Stimulated activated CD4-positive, alpha-beta T cell treated with anti-CD3 and anti-CD28 coated beads, Interleukin-4, amount 100 ng/mL, for 24 hours (primary cell): ENCODE measurements around the gene SRC.
"Not testable (repeated sequence)": the region's sequence is repeated elsewhere in the genome, so short reads cannot be mapped to it uniquely, and the experiment has no call there.

Experiments used
- DNase-seq: peaks from one replicate; pipeline ENCODE4 v3.0.0-alpha.2; 2020

Gene SRC

DNA sequence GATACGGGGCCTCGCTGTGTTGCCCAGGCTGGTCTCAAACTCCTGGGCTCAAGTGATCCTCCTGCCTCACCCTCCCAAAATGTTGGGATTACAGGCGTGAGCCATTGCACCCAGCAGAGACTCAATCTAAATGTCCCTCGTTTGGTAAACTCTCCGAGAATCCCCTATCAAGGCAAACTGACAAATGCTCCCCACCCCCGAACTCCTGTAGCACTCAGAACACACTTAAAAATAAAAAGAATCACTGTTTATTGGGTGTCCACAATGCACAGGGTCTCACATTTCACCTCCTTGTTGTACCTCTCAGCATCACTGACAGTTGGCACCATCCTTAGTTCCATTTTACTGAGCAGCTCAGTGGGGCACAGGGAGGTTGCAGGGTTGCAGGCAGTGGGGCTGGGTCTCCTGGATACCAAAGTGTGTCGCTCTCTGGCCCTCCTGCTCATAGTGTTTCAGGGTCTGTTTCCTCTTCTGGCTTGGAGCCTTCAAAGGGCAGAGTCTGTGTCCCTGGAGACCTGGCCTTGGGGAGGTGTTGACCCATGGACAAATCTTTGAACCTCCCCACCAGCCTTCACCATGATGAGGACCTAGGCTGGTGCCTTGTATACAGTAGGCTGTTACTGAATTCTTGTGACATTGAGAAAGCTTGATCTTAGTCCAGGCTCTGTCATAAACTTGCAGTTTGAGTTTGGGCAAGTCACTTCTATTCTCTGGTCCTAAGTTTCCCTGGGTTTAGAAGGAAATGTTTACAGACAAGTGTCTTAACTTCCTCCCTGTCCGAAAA is 8.5 kb upstream of the SRC start:
- no peak for DNase-seq

DNA sequence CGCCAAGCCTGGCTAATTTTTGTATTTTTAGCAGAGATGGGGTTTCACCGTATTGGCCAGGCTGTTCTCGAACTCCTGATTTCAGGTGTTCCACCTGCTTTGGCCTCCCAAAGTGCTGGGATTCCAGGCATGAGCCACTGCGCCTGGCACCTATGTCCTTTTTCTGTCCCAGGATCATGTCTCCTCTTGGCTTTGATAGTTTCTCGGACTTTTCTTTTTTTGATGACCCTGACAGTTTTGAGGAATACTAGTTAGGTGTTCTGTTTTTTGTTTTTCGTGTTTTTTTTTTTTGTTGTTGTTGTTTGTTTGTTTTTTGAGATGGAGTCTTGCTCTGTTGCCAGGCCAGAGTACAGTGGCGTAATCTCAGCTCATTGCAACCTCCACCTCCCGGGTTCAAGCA is 7.6 kb upstream of the SRC start:
- DNase-seq: not testable (repeated sequence)

DNA sequence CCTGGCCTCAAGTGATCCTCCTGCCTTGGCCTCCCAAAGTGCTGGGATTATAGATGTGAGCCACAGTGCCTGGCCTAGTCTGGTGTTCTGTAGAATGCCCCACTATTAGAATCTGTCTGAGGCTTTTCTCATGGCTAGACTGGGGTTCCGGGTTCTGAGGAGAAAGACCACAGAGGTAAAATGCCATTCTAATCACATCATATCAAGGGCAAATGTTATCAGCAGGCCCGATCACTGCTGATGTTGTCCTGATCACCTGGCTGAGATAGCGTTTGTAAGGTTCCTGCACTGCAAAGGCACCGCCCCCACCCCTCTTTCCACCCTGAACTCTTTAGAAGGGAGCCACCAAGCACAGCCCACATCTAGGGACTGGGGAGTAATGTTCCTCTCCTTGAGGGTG is 6.7 kb upstream of the SRC start:
- DNase-seq: no peak

DNA sequence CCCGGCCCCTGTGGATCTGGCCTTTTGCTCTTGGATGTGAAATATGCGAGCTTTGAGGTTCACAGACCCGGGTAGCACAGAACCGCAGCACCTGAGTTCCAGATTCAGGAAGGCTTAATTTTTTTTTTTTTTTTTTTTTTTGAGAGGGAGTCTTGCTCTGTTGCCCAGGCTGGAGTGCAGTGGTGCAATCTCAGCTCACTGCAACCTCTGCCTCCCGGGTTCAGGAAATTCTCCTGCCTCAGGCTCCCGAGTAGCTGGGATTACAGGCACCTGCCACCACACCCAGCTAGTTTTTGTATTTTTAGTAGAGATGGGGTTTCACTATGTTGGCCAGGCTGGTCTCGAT is 6.2 kb upstream of the SRC start:
- DNase-seq: not testable (repeated sequence)

DNA sequence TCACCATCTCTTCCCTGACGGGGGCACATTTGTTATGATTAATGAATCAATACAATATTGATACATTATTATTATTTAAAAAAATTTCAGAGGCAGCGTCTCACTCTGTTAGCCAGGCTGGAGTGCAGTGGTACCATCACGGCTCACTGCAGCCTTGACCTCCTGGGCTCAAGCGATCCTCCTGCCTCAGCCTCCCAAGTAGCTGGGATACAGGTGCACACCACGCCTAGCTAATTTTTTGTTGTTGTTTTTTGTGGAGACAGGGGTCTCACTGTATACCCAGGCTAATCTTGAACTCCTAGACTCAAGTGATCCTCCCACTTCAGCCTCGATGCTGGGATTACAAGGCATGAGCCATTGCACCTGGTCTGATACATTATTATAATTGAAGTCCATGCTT is 4.9 kb upstream of the SRC start:
- no peak for DNase-seq

DNA sequence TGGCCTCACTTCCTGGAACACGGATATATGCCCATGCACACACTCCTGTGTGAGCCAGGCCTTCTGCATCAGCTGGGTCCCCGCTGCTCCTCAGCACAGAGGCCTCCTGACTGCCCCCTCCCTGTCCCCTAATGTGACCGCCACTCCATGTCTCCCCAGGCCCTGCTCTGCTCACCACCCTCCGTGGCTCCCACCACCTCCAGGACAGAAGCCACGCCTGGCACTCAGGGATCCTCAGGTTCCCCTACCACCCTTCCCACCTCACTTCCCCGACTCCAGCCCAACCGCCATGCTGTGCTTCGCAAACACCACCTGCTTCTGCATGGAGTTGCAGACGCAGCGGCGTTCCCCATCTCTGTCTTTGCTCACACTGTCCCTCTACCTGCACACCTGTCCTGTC is 4.3 kb upstream of the SRC start:
- DNase-seq: no peak

DNA sequence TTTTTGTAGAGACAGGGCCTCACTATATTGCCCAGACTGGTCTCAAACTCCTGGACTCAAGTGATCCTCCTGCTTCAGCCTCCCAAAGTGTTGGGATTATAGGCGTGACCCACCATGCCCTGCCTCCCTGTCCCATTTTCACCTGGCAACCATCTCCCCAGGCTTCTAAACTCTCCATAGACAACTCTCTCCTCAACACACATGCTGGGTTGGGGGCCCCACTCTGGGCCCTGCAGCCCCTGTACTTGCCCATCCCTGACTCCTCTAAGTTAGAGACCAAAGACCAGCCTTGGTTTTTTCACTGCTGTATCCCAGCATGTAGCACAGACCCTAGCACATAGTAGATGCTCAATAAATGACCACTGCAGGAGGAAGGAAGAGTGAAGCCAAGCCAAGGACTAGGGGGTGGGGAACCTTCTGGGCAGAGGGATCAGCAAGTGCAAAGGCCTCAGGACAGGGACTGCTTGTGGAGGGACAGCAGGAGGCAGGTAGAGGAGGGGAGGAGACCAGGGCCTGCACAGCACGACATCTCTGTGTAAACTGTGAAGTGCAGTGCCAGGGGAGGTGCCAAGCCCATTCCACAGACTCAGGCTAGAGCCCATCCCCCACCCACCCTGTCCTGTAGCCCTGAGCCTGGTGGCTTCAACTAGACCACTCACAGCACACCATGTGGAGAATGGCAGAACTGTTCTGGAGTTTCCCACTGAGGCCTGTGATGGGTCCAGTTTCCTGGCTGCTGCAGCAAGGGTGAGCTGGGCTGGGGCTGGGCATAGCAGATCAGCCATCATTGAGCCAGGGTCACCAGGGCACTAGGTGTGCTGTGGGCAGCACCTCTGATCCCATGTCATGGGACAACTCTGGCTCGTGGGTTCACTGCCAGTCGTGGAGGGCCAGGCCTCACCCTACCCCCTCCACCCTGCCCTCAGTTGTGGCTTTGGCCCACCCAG is 3.4 kb upstream of the SRC start:
- no peak for DNase-seq

DNA sequence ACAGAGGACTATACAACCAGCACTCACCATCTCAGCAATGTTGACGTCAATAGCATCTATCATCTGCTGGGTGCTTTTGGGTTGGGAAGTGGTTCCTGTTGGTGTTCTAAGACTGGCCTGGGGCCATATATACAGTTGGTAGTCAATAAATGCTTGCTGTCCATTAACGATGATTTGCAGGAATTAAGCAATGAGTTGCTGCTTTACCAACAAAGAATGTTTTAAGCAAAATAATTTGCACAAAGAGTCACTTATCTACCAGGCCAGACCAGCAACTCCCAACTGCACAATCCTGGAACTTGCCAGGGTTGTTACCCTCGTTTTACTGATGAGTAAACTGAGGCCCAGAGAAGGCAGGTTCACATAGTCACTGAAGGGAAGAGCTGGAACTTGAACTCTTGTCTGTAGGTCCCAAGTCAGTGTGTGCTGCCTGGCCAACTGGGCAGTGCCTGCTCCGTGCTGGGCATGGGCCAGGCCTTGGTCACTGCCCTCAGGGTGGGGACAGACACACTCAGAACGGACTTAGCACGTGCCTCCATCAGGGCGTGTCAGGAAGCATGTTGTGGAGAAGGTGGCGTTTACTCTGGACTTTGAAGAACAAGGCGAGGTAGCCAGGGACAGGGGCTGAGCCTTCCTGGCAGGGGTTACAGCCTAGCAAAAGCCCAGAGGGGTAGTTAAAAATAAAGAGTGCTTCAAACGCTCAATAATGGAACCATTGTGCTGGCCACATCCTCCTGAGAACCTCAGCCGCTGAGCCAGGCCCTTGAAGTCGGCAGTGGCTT is 2.5 kb upstream of the SRC start:
- no peak for DNase-seq

DNA sequence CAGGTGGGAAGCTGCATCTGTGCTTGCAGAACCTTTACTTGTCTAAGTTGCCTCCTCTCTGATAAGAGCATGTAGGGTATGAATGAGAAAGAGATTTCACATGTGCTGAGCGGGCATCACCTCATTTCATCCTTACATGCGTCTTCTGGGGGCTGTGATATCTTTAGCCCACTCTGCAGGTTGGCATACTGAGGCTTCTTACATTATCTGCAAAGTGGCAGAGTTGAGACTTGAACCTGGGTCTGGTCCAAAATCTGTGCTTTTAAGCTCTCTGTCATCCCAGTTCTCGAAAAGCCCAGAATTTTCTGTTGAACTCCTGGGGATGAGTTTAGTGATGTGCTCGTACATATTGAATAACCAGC is 2.0 kb upstream of the SRC start:
- DNase-seq: no peak

DNA sequence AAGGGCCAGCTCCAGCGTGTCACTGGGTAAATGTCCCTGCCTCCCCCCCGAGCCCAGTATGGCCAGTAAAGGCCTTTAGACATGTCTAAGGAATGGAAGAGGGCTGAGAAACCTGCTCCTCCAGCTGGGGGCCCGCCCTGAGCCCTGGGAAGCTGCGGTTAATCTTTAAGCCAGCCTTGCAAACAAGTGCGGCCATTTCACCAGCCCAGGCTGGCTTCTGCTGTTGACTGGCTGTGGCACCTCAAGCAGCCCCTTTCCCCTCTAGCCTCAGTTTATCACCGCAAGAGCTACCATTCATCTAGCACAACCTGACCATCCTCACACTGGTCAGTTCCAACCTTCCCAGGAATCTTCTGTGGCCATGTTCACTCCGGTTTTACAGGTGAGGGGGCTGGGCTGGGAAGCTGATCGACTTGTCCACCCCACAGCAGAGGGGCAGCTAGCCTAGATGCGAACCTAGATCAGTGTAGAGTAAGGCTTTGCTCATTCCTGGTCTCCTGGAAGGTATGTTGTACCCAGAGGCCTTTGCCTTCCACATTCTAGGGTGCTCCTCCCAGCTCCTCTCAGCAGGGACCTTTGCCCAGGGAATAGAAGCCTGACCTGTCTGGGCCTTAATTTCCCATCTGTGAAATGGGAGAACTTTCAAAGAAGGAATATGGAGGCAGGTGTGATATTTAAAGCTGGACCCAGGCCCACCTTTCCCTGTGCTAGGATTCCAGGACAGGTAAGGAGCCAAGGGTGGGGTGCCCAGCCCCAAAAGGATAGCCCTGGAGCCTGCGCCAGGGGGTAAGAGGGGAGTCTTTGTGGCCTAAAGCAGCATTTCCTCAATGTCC is 1.2 kb upstream of the SRC start:
- no peak for DNase-seq

DNA sequence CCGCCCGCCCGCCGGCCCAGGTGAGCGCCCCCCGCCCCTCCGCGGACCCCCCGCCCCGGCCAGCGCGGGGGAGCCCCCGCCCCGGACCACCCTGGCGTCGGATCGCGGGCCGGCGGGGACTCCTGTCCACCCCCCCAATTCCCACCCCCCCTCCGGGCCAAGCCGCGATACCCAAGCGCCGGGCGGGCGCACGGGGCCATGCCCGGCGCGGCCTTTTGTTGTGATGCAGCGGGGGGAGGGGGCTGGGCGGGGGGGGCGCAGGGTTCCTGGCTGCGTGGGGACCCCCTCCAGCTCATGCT is 245 bp downstream of the SRC start:
- no peak for DNase-seq

DNA sequence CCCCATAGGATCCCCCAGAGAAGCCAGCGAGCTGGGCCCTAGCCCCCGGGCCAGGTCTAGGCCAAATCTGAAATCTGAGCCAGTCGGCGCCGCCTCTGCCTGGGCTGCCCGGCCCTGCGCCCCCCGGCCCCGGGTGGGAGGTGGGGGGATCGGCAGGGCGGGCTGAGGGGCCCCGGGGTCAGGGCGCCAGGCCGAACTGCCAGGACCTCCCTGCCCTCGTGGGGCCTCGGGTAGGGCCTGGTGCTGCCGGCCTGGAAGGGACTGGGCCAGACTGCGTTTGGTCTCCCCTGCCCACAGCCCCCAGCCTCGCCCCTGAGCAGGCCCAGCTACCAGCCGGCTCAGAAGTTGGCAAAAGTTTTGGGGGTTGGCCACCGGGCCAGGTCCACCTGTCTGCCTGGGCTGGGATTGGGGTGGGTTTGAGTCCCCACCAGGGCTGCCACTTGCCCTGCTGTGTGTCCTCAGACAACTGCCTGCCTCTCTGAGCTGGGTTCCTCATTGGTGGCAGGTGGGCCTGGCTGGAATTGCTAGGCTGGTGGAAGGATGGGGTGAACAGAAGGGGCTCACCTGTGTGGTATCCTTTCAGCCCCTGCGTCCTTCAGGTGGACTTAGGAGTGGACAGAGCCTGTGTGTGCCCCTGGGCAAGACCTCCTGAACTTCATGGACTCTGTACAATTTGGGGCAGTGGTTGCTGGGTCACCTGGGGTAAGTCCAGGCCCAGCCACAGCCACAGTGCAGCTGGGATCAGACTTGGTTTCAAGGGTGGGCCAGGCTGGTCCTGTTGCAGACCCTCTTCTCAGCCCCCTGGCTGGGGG is 801 bp downstream of the SRC start:
- no peak for DNase-seq

DNA sequence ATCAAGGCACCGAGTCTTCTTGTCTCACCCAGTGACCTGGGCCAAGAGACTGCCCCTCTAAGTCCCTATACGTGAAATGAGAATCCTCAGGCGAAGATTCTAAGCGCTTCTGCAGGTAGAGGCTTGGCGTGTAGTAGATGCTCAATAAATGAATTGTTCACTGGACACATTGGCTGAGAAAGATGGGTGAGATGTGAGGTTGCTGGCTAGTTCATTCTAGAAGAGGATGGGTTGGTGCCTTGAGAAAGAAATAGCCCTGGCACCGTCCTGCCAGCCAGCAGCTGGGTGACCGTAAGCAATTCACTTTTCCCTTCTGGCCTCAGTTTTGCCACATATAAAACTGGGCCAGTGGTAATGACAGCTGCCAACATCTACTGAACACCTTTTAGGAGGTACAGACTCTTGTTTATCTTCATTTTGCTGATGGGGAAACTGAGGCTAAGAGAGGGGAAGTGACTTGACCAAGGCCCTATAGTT is 1.4 kb downstream of the SRC start:
- DNase-seq: no peak

DNA sequence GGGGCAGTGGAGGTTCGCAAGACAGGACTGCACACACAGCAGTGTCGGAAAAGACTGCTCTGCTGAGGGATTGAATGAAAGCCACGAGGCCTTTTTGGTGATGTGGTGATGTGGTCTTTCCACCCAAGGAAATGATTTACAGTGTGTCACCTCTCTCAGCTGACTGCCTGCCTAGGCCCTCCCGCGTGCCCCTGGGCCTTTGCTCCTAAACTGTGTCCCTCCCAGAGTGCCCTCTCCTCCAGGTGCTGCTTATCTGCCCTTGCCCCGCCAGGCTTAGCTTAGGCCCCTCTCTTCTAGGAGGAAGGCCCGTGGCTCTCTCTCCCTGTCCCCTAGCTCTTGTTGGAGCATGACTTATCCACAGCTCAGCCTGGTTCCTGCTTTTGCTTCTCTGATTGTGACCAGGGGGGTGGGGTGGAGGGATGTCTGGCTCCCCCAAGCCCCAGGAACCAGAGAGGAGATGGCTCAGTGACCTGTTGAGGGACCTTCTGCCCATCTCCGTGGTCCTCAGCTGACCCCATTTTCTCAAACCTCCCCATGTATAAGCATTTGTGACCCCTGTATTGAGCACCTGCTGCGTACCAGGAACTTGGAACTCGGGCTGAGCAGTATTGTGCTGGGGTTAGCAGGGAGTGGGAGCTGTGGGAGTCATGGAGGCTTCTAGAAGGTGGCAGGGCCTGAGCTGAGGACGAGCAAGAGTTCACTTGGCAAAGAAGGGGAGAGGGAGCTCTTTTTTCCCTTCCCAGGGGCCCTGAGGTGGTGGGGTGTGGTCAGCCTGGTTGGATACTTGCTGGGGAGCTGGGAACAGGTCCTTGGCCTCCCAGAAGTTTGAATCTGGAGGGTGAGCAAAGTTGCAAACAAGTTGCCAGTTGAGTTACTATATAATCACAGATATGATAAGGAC is 2.2 kb downstream of the SRC start:
- DNase-seq: peak; percentile 11

DNA sequence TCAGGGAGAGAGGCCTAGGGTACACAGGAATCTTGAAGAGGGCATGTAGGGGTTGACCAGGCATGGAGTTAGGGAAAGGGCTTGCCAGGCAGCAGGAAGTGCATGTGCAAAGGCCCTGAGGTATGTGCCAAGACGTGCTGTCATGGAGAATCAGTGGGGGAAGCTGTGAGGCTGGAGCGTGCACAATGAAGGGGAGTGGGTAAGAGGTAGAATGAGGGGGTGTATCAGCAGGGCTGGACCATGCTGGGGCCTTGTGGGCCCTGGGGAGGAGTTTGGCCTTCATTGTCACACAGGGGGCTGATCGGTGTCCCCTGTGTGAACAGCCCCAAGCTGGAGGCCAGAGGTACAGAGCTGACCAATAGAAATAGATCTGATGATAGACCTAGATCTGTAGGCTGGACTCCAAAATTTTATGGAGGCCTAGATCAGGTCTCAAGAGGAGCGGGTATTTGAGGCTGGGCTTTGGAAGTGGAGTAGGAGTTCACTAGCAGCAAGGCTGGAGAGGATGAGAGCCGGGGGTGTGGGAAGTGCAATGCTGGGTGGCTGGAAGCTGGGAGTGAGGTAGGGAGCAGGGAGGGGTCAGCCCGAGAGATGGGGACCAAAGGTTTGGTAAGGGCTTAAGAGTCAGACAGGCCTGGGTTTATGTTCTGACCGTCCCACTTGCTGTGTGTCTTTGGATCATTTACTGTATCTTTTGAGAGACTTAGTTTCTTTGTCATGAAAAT is 3.0 kb downstream of the SRC start:
- no peak for DNase-seq

DNA sequence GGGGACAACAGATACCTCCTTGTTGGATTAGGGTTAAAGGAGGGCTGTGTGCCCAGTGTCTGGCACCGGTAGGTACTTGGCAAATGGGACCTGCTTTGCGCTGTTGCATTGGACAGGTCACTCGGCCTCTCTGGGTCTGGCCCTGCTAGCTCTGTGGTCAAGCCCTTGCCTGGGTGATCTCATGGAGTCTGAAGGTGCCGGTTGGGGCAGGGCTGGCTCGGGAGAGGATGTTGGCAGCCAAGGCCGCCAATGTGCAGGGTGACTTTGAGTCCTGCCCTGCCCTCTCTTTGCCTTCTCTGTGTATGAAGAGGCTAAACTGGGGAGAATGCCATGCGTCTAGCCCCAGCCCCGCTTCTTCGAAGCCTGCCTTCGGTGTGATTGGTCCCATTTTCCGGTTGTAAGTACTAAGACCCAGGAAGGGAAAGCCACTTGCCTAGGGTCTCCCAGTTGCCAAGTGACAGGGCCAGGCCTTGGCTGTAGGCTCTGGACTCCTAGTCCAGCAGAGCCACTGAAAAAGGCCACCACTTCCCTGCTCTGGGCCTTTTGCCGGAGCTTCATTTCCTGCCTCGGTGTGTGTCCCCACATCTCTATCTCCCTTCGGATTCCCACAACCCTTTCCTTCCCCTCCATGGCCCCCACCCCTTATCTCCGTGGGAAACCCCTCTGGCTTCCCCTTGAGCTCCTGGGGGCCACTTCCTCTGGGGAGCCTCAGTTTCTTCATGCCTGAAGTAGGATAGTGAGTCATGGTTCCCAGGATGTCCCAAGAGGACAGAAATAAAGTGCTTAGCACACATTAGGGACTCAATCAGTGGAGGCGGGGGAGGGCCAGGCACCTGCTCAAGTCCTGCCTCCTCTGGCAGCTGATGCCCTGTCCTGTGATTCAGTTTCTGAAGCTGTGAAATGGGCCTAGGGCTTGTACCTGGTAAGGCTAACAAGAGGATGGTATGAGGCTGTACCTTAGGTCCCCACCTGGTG is 3.9 kb downstream of the SRC start:
- DNase-seq: no peak

DNA sequence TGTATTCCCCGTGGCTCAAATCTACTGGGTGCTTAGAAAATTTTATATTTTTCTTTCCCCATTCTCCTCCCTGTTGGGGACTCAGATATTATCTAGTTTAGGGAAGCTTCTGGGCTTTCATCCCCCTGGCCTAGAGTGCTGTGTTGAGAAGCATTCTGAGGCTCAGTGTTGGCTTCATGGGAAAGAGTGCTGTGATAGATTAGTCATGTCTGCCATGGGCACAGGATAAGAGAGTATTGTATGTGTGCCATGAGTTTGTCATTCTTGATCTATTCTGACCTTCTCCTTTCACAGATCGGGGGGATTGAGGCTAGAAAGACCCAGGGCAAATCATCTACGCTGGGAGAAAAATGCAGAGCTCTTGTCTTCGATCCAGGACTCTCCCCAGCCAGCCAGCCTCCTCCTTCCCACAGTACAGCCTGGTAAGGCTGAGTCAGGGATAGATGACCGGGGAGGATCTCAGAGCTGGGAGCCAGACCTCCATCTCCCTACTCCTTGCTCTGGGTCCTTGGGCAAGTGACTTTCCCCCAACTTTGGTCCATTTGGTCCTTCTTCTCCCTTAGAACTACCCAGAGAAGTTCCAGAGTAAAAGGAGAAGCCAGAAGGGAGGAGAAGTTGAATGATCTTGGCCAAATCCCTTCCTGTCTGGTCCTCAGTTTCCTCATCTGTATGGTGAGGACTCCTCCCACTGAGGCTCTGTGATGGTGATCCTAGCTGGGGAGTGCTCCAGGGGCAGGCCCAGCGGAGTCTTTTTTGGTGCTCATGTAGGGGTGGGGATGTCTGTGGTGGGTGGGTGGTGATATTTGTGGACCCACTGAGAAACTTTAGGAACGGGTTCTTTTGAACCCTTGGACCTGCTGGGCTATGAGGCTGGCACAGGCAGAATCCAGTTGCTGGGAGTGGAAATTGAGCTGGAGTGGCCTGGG is 5.0 kb downstream of the SRC start:
- DNase-seq: no peak
